ENCODE measurements around the gene CHL1.

DNA sequence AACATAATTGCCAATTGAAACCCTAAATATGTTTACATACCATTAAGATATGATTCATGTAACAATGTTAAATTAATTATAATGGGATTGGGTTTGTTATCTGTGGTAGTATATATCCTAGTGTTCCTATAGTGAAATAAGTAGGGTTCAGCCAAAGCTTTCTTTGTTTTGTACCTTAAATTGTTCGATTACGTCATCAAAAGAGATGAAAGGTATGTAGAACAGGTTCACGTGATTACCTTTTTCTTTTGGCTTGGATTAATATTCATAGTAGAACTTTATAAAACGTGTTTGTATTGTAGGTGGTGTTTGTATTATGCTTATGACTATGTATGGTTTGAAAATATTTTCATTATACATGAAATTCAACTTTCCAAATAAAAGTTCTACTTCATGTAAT is 212.4 kb downstream of the CHL1 start:
- TF ChIP-seq GABPA (IDR thresholded peaks at IDR 0.05; ENCODE audit: borderline replicate concordance, insufficient read depth, low read length) (no peak), RFX5 (IDR thresholded peaks at IDR 0.05; ENCODE audit: borderline replicate concordance, low read depth, low read length) (no peak), YY1 (IDR thresholded peaks at IDR 0.05; ENCODE audit: low read depth, low read length) (no peak)
- TF ChIP-seq, protein P1, sequence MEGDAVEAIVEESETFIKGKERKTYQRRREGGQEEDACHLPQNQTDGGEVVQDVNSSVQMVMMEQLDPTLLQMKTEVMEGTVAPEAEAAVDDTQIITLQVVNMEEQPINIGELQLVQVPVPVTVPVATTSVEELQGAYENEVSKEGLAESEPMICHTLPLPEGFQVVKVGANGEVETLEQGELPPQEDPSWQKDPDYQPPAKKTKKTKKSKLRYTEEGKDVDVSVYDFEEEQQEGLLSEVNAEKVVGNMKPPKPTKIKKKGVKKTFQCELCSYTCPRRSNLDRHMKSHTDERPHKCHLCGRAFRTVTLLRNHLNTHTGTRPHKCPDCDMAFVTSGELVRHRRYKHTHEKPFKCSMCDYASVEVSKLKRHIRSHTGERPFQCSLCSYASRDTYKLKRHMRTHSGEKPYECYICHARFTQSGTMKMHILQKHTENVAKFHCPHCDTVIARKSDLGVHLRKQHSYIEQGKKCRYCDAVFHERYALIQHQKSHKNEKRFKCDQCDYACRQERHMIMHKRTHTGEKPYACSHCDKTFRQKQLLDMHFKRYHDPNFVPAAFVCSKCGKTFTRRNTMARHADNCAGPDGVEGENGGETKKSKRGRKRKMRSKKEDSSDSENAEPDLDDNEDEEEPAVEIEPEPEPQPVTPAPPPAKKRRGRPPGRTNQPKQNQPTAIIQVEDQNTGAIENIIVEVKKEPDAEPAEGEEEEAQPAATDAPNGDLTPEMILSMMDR (IDR thresholded peaks at IDR 0.05; ENCODE audit: control extremely low read depth in 1 of 3, insufficient read depth in 1 of 3, low read depth in 1 of 3, low read length in 3 of 3): no peak
